ENCODE measurements around the gene SERAC1.
A peak's percentile ranks its signal among the peaks of the same experiment; 100 is the strongest.

The SERAC1 gene

GRCh38 chr6:158083455-158084325 is 84.4 kb downstream of the SERAC1 start:
- Histone ChIP-seq H3K27ac (no peak overlapping the region), H3K4me3 (no peak overlapping the region)

GRCh38 chr6:158081657-158081935 is 86.5 kb downstream of the SERAC1 start:
- Histone ChIP-seq H3K27ac (no peak overlapping the region), H3K4me3 (no peak overlapping the region)

GRCh38 chr6:158080849-158081656 is 87.0 kb downstream of the SERAC1 start:
- no peak overlapping the region for H3K4me3 ChIP-seq
- no peak overlapping the region for H3K27ac ChIP-seq

GRCh38 chr6:158078320-158078719 is 89.7 kb downstream of the SERAC1 start:
- no peak overlapping the region for H3K4me3 ChIP-seq
- no peak overlapping the region for H3K27ac ChIP-seq

GRCh38 chr6:158077676-158078075 is 90.4 kb downstream of the SERAC1 start:
- H3K27ac ChIP-seq: no peak overlapping the region

GRCh38 chr6:158076548-158076947 is 91.5 kb downstream of the SERAC1 start:
- Histone ChIP-seq H3K27ac (no peak overlapping the region), H3K4me3 (no peak overlapping the region)

More at GRCh38 chr6:158077676-158078075, 90.4 kb downstream of the SERAC1 start:
- H3K4me3 ChIP-seq: no peak overlapping the region

- Histone ChIP-seq H3K27ac (no peak overlapping the region), H3K4me3 (no peak overlapping the region)
Measured at GRCh38 chr6:158073776-158074175, 94.3 kb downstream of the SERAC1 start.

GRCh38 chr6:158072083-158072721 is 95.9 kb downstream of the SERAC1 start:
- Histone ChIP-seq H3K27ac (peak overlapping the region in 1 of 21 experiments; percentile 7), H3K4me3 (no peak overlapping the region)

GRCh38 chr6:158071121-158072082 is 96.7 kb downstream of the SERAC1 start:
- Histone ChIP-seq H3K27ac (peak overlapping the region in 1 of 21 experiments; percentile 7), H3K4me3 (no peak overlapping the region)

GRCh38 chr6:158070513-158070912 is 97.5 kb downstream of the SERAC1 start:
- peak overlapping the region in 5 of 21 experiments; percentile 21 to 71 (median 34) for H3K27ac ChIP-seq
- H3K4me3 ChIP-seq: no peak overlapping the region

- Histone ChIP-seq H3K4me3 (no peak overlapping the region), H3K27ac (peak overlapping the region in 6 of 21 experiments; percentile 16 to 72 (median 38))
Measured at GRCh38 chr6:158069800-158070195, 98.3 kb downstream of the SERAC1 start.

- Histone ChIP-seq H3K27ac (peak overlapping the region in 16 of 21 experiments; percentile 10 to 76 (median 54)), H3K4me3 (no peak overlapping the region)
Measured at GRCh38 chr6:158068893-158069799, 98.9 kb downstream of the SERAC1 start.

GRCh38 chr6:158068156-158068892 is 99.7 kb downstream of the SERAC1 start:
- H3K4me3 ChIP-seq: no peak overlapping the region
- H3K27ac ChIP-seq: peak overlapping the region in 15 of 21 experiments; percentile 2 to 76 (median 48)

- peak overlapping the region in 1 of 21 experiments; percentile 76 for H3K27ac ChIP-seq
Measured at GRCh38 chr6:158067436-158068015, 100.5 kb downstream of the SERAC1 start.

GRCh38 chr6:158066136-158066781 is 101.8 kb downstream of the SERAC1 start:
- no peak overlapping the region for H3K4me3 ChIP-seq
- H3K27ac ChIP-seq: no peak overlapping the region

More at GRCh38 chr6:158067436-158068015, 100.5 kb downstream of the SERAC1 start:
- H3K4me3 ChIP-seq: no peak overlapping the region

GRCh38 chr6:158064725-158065251 is 103.3 kb downstream of the SERAC1 start:
- Histone ChIP-seq H3K27ac (peak overlapping the region in 1 of 21 experiments; percentile 0), H3K4me3 (no peak overlapping the region)
